WTC11 (cell line): Measurements from ENCODE around the gene DMXL2. TPM values are rescaled to one million over a fixed set of nuclear protein-coding genes. Genes with fewer than 3 reads are reported as not detected.

Experiments used
- ATAC-seq: fragments of 200-7000 bp; cut with Tn5 transposase; 2 replicates; pipeline ENCODE4 v1.10.0; 2021; ENCODE audit warnings: mild to moderate bottlenecking, moderate library complexity
- CTCF ChIA-PET: fragments of 300-600 bp; sonication (Branson Sonifier 250); formaldehyde crosslinking; loops from one replicate; lab custom pipeline; 2021; ENCODE audit warnings: antibody characterized with exemption; lab: Charles Lee
- POLR2A ChIA-PET: fragments of 350-600 bp; sonication (Branson Sonifier 250); formaldehyde crosslinking; loops from one replicate; lab custom pipeline; 2021; ENCODE audit warnings: antibody characterized with exemption; lab: Charles Lee
- DNase-seq: peaks from one replicate; pipeline ENCODE4 v3.0.0; 2021; ENCODE audit warnings: low spot score
- H3K27ac Mint-ChIP-seq: 2 replicates; pipeline ENCODE4 v1.8.0; 2021; ENCODE audit warnings: mixed read lengths
- H3K27me3 Mint-ChIP-seq: 2 replicates; pipeline ENCODE4 v1.8.0; 2021; ENCODE audit warnings: low read depth, mild to moderate bottlenecking, moderate library complexity, mixed read lengths
- H3K36me3 Mint-ChIP-seq: 2 replicates; pipeline ENCODE4 v1.8.0; 2021; ENCODE audit warnings: mixed read lengths
- H3K4me1 Mint-ChIP-seq: 2 replicates; pipeline ENCODE4 v1.8.0; 2022; ENCODE audit warnings: mixed read lengths
- H3K4me3 Mint-ChIP-seq: 2 replicates; pipeline ENCODE4 v1.8.0; 2021; ENCODE audit warnings: mild to moderate bottlenecking, moderate library complexity, mixed read lengths
- H3K9me3 Mint-ChIP-seq: 2 replicates; pipeline ENCODE4 v1.8.0; 2021; ENCODE audit warnings: mixed read lengths
- ARID4B ChIP-seq: sonication (generic); formaldehyde crosslinking; IDR thresholded peaks from 2 replicates; pipeline ENCODE4 v1.8.0; 2023; ENCODE audit warnings: missing genetic modification reagents, mild to moderate bottlenecking, borderline replicate concordance
- CDX4 ChIP-seq: fragments of 250-450 bp; sonication (Bioruptor Pico); IDR thresholded peaks from 2 replicates; pipeline ENCODE4 v1.9.0; 2021; ENCODE audit warnings: moderate library complexity, mild to moderate bottlenecking, inconsistent platforms, borderline replicate concordance
- CTCF ChIP-seq: fragments of 200-600 bp; IDR thresholded peaks from 2 replicates; pipeline ENCODE4 v1.8.0; 2022; ENCODE audit warnings: antibody characterized with exemption
- ELF4 ChIP-seq: sonication (generic); formaldehyde crosslinking; IDR thresholded peaks from 2 replicates; pipeline ENCODE4 v1.8.1; 2022; ENCODE audit warnings: low read depth, mild to moderate bottlenecking, moderate library complexity, missing genetic modification reagents
- EMX1 ChIP-seq: fragments of 250-450 bp; sonication (Bioruptor Pico); IDR thresholded peaks from 2 replicates; pipeline ENCODE4 v1.8.0; 2021; ENCODE audit warnings: mild to moderate bottlenecking
- MLX ChIP-seq: sonication (generic); formaldehyde crosslinking; IDR thresholded peaks from 2 replicates; pipeline ENCODE4 v1.8.1; 2023; ENCODE audit warnings: mild to moderate bottlenecking, missing genetic modification reagents, moderate library complexity
- MYBL2 ChIP-seq: sonication (generic); formaldehyde crosslinking; IDR thresholded peaks from 2 replicates; pipeline ENCODE4 v1.8.1; 2023; ENCODE audit warnings: mild to moderate bottlenecking, moderate library complexity, missing genetic modification reagents
- NR1H2 ChIP-seq: sonication (generic); formaldehyde crosslinking; IDR thresholded peaks from 2 replicates; pipeline ENCODE4 v1.9.0; 2021; ENCODE audit warnings: mild to moderate bottlenecking, moderate library complexity, missing genetic modification reagents
- SMAD3 ChIP-seq: sonication (generic); formaldehyde crosslinking; IDR thresholded peaks from 2 replicates; pipeline ENCODE4 v1.8.0; 2022; ENCODE audit warnings: missing genetic modification reagents, mild to moderate bottlenecking, borderline replicate concordance
- STAT6 ChIP-seq: sonication (generic); formaldehyde crosslinking; conservative IDR thresholded peaks from 2 replicates; pipeline ENCODE4 v1.8.1; 2023; ENCODE audit warnings: mild to moderate bottlenecking, low read depth, missing genetic modification reagents, moderate library complexity
- TCF7 ChIP-seq: sonication (generic); formaldehyde crosslinking; IDR thresholded peaks from 2 replicates; pipeline ENCODE4 v1.8.0; 2022; ENCODE audit warnings: mild to moderate bottlenecking, low read depth, missing genetic modification reagents, moderate library complexity
- USF2 ChIP-seq: sonication (generic); formaldehyde crosslinking; IDR thresholded peaks from 2 replicates; pipeline ENCODE4 v1.8.1; 2023; ENCODE audit warnings: mild to moderate bottlenecking, missing genetic modification reagents, moderate library complexity
- ZBTB21 ChIP-seq: sonication (generic); formaldehyde crosslinking; IDR thresholded peaks from 2 replicates; pipeline ENCODE4 v1.8.1; 2023; ENCODE audit warnings: mild to moderate bottlenecking, missing genetic modification reagents, borderline replicate concordance
- ZNF281 ChIP-seq: sonication (generic); formaldehyde crosslinking; IDR thresholded peaks from 2 replicates; pipeline ENCODE4 v1.8.0; 2023; ENCODE audit warnings: mild to moderate bottlenecking, missing genetic modification reagents
- ZNF425 ChIP-seq: fragments of 250-450 bp; sonication (Bioruptor Pico); conservative IDR thresholded peaks from 2 replicates; pipeline ENCODE4 v1.9.0; 2021; ENCODE audit warnings: mild to moderate bottlenecking
- ZNF512 ChIP-seq: sonication (generic); formaldehyde crosslinking; IDR thresholded peaks from 2 replicates; pipeline ENCODE4 v1.8.1; 2022; ENCODE audit warnings: missing genetic modification reagents, borderline replicate concordance
- ZNF671 ChIP-seq: fragments of 250-450 bp; sonication (Bioruptor Pico); IDR thresholded peaks from 2 replicates; pipeline ENCODE4 v1.8.0; 2021; ENCODE audit warnings: mild to moderate bottlenecking
- total RNA-seq: library from RNA; stranded (reverse); gene quantifications from 3 replicates; pipeline ENCODE4 v1.2.3, GENCODE V29; 2021

The DMXL2 gene
- total RNA-seq, 1 experiment from 2014 or later = 10.4 TPM

- H3K9me3 Mint-ChIP-seq = peaks cover 11% of the 10 kb centered on the region
- CTCF ChIA-PET = interaction anchor here (1.3 to 1.5 kb wide), 2 partner anchors 24 to 43 kb away, joined by 3 to 4 read pairs; no protein-coding TSS in a partner anchor
Observed at GRCh38 chr15:51425517-51426040, 197.0 kb downstream of the DMXL2 start.

More at GRCh38 chr15:51425517-51426040, 197.0 kb downstream of the DMXL2 start:
- POLR2A ChIA-PET = no interaction called here
- H3K4me3 Mint-ChIP-seq = no peak overlapping the region
- no peak for TF ChIP-seq ZNF425 (CRISPR knock-in tag)
- no peak for TF ChIP-seq MLX (CRISPR knock-in tag)
- no peak for TF ChIP-seq TCF7 (CRISPR knock-in tag)
- no peak for TF ChIP-seq ZNF281
- TF ChIP-seq ZBTB21 = no peak
- no peak for TF ChIP-seq ZNF671
- no peak for TF ChIP-seq CTCF
- TF ChIP-seq MYBL2 (CRISPR knock-in tag) = no peak
- TF ChIP-seq ARID4B (CRISPR knock-in tag) = no peak
- no peak for TF ChIP-seq NR1H2
- TF ChIP-seq USF2 = no peak
- TF ChIP-seq EMX1 (CRISPR knock-in tag) = no peak
- TF ChIP-seq SMAD3 (CRISPR knock-in tag) = no peak
- no peak for TF ChIP-seq ZNF512 (CRISPR knock-in tag)
- no peak for TF ChIP-seq ELF4
- no peak for TF ChIP-seq CDX4 (CRISPR knock-in tag)
- no peak for TF ChIP-seq STAT6 (CRISPR knock-in tag)
- TF ChIP-seq, all 79 proteins: peak for 0
- ATAC-seq (no peak), DNase-seq (no peak)
- Mint-ChIP-seq H3K27ac (no peak overlapping the region), H3K4me1 (peaks cover 19% of the 10 kb centered on the region), H3K36me3 (peaks cover 13% of the 10 kb centered on the region), H3K27me3 (no peaks in the 10 kb centered on the region; the same call in 1 of the 2 replicates)
